GM18867 (cell line): ENCODE data around the gene AGBL4.

Experiments
- ATAC-seq: cut with Tn5 transposase; IDR thresholded peaks from one replicate; pipeline ENCODE4 v1.9.1; 2021; ENCODE audit warnings: mild to moderate bottlenecking, moderate library complexity; ENCODE audit not compliant: unreplicated experiment

The AGBL4 gene

DNA sequence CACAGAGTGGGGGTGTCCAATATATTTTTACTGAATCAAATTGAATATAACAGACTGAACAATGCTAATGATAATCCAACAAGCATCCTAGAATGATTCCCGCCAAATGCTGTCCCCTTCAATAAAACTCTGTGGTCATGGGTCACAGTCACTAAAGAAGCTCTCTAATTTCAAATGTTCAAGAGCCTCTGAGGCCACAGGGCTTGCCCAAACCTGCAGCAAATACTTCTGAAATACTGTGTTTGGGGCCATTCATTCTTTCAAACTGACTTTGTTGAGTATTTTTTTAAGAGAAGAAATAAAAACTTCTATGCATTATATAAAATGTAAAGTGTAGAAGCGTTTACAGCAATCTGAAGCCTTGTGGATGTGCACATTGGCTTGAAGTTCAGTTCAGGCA lies 1239.5 kb downstream of the AGBL4 start:
- ATAC-seq = no peak

DNA sequence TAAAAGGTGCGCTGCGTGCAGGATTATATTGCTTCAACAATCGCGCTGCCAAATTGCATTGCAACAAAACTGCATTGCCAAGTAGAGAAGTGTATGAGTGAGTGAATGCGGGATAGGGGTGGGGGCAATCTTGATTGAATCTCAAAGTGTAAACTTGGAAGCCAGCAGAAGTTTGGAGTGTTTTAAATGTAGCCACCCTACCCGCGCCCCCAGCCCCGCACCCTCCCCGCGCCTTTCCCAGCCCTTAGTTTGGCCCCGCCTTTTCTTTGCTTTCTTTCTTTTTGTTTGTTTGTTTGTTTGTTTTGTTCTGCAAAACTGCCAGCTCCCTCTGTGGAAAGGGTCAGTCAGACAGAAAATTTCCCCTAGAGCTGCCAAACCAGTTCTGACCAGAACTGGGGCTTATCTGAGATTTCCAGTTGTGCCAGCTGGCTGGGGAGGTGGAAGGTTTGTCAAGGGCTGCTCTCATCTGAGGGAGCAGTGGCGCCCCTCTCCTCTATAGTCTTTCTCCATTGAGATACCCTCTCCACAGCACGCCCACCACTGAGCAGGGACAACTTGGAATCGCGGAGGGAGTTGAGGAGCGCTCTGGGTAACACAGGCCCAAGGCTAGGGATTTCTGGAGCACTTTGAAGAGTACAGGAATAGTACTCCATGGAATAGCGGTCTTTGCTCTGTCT lies 1246.4 kb downstream of the AGBL4 start:
- no peak for ATAC-seq

DNA sequence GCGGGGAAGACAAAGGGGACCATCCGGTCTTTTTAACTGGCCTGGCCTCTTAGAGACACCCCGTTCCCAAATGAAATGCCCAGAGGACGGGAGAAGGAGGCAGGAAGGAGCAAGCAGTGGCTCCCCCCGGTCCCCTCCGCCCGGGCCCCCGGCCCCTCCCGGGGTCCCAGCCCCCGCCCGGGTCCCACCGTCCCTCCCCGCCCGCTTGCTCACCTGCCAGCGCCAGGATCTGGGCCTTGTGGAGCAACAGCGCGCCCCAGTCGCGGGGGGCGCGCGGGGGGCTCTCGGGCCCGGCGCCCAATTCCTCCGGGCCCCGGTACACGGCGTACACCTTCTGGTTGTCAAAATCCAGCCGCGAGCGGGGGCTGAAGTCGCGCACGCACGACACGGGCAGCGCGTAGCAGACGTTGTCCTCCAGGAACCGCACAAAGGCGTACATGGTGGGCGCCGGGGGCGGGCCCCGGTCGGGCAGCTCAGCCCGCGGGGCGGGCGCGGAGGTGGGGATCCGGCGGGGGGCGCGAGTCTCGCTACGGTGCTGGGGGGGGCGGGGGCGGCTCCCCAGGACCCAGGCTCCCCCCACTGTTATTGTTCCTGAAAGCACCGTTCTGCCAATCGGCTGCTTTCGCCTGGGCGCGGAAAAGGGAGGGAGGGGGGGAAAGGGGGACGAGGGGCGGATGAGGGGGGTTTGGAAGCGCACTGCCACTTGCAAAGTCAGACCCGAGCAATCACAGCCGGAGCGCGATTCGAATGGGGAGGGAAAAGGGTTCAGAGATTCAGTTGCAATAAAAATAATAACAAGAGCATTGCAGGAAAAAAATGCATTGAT lies 1247.1 kb downstream of the AGBL4 start, which contains the start of gene BEND5:
TSS of gene BEND5 (minus strand) at position 499 of the 826 bp plus-strand sequence. CDS start at position 439, 60 bp downstream.
- no peak for ATAC-seq

DNA sequence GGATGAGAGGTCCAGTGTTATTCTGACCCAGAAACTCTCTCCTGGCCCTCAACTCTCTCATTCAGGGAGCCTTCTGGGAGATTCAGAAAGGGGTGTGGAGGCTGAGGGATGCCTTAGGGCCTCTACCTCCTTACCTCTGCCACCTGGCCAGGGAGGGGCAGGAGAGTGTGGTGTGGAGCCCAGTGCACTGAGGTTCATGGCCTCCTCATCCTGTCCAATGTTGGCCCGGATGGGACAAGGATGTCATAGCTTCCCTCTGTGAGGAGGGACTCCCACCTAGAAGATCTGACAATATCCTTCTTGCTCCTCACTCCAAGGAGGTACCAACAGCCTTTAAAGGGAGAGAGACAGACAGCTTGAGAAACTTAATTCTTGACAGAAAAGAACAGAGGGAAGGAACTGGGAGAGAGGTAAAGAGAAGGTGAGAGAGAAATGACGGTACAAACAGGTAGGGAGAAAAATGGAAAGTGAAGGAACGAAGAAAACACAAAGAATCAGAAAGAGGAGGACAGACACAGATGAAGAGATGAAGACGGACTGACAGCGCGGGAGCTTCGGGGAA lies 1247.8 kb downstream of the AGBL4 start:
- no peak for ATAC-seq

DNA sequence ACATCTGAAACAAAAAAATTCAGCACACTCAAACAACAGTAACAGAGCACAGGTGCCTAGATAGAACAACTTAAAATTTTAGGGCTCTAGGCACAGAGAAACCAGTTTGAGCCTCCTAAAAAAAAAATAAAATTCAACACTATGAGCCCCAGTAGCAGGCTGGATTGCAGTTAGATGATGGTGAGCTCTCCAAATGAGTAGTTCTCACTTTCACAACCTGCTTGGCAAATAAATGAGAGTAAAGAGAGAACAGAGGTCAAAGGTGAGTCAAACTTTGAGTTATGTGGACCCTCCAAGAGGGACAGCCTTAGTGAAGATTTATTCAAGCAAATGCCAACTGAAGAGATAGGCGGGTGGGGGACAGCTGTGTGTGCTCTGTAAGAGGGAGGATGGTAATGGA lies 1250.6 kb downstream of the AGBL4 start:
- ATAC-seq = peak; percentile 69

DNA sequence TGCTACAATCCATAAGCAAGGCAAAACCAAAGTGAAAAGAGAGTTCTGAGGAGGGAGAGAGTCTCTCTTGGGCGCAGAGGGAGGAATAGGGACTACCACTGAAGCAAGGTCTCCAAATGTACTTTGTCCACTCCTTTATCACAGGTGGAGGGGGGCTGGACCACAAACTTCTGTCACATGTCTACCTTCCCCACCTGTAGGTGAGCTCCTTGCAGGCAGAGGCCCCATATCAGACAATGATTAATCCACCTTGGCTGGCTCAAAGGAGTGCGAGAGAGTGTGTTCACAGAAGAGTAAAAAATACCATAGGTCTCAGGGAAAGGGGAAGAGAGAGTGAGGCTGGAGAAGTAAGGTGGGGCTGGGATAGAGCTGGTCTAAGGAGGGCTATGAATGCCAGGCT lies 1251.5 kb downstream of the AGBL4 start:
- ATAC-seq = no peak

DNA sequence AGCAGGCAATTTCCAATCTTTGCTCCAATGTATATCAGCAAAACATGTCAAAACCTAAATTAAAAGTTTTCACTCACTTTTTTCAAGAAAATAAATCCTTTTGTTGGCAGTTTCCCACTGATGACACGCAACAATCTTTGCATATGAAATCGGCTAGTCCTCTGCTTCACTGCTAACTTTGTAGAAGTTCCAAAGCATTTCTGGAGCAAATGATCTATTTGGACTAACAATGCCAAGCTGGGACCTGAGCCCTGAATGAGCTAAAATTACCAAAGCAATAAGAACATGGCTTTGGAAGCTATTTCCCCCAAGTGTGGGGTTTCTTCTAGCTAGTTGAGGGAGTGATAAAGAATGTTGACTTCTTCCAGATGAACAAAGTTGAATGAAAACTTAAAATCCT lies 1252.2 kb downstream of the AGBL4 start:
- no peak for ATAC-seq

DNA sequence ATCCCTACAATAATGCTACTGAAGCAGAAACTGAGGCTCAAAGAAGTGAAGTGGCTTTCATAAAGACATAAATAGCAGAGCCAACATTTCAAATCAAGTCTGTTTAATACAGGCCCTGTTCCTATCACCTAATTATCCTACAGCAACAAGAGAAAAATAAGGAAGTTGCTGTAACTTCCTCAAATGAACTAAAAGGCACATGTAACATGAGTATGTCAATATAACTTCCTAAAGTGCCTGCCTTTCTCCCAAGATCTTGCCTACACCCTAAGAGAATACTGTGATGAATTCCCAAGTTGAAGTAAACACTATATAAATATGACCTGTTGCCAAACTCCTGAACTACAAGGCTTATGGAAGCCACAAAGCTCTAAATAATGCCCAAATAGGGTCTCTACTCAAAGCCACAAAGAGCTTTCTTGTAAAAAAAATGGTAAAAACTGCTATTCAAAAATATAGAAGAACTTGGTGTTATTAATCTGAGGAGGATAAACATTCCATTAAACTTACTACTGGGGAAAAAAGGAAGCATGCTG lies 1255.7 kb downstream of the AGBL4 start:
- no peak for ATAC-seq

DNA sequence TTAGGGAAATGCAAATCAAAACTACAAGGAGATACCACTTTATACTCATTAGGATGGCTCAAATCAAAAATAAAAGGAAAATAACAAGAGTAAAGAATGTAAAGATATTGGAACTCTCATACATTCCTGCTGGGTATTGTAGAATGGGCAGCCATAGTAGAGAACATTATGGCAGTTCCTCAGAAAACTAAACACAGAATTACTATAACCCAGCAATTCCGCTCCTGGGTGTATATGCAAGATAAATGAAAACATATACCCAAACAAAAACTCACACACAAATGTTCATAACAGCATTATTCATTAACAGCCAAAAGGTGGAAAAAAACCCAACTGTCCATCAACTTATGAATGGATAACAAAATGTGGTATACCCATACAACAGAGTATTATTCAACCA lies 1258.4 kb downstream of the AGBL4 start:
- no peak for ATAC-seq

DNA sequence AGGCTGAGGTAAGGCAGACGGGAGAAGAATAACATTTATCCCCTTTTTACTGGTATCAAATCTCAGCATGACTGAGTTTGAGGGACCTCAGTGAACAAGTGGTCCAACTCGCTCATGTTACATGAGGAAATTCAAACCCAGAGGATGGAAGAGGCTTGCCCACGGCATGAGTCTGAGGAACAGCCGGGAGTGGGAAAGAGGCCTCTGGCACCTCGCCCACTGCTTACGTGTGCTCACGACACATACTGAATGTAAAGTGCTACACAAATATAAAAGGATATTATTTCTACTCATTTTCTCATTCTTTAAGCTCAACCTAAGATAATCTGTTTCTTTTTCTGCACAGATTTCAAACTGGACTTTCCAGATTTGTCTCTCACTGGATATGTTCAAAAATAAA lies 1261.8 kb downstream of the AGBL4 start:
- no peak for ATAC-seq

DNA sequence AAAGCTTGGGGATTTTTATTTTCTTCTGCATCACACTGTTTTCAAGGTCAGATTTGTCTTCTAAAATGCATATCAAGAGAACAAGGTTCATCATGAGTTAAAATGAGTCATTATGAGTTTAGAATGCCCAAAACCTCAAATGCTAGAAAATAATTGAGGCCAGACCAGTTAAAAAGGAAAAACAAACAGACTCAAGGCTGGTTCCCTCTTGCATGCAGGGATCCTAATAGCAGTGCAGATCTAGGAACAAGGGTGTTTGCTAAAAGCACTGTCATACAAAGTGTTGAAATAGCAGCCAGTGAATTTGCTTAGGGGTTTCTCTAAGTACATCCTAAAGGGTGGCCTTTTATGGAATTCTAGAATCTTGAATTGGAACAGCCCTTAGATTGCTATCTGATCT lies 1262.3 kb downstream of the AGBL4 start:
- no peak for ATAC-seq

DNA sequence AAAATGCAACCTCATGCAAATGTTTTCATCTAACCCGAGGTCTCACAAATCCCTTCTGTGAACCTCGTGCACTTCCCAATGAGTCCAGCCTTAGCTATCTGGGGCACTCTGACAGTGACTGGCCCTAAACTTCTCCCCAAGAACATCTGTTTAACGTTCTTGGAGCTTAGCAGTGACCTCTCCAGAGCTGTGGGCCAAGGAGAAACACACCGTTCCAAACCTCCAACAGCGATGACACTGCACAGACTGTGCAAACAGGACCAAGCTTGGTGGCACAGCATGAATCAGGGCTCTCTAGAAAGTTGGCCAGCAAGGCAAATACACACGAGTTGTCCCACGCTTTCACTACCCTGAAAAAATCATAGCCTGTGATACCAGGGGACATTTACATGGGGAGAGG lies 1262.9 kb downstream of the AGBL4 start:
- no peak for ATAC-seq

DNA sequence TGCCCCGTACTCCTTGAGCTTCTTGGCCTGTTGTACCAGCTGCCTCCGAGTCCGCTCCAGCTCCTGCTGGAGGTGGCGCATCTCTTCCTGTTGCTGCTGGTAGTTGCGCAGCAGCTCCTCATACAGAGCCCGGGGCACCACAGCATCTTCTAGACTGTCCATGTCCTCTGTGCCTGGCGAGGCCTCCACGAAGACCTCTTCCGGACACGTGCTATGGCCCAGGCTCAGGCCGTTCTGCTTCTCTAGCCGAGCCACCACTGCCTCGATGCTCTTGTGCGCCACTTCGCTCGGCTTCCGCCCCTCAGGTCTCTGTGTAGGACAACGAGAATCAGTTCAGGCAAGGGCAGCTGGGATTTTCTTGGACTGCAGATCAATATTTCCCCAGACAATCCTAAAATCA lies 1264.8 kb downstream of the AGBL4 start:
- ATAC-seq = no peak

DNA sequence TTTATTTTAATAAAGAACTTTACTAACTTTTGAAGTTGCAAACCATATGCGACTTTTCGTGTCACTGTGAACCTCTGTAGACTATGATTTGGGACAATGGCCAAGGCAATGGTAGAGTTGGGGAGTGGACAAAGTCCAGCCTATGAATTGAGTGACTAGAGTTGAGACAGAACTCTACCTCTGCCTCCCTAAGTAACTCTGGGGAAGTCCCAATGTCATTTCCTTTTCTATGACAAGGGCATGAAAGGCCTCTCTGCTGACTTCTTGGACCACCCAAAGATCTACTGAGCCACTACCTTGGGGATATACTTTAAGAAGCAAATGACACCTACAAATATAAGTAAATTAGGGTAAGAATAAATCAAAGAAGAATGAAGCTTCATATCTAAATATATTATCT lies 1266.4 kb downstream of the AGBL4 start:
- ATAC-seq = no peak

DNA sequence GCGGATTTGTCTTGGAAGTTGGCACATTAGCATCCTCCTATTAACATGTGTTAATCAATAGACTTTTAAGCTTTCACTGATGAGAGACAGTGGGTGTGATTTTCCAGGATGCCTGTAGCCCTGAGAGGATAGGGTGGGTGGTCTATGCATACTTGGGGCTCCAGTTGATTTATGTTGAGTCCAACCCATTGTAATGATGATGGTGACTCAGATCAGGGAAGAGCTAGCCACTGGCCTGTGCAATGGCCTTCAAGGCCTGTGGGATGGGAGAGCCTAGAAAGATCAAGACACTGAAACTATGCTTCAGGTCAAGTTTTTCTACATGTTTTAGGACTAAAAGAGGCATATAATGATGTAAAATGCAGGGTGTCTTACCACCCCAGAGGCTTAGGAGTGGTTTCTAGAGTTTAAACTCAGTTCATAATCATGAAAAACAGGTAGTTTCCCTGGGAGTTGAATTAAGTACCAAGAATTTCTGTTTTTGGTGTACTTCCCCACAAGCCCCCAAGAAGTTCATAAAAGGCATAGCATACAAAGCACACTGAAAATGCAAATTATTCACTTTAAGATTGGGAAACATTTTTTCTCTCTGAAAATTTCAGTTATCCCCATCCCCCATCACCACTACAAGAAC lies 1267.0 kb downstream of the AGBL4 start:
- no peak for ATAC-seq

DNA sequence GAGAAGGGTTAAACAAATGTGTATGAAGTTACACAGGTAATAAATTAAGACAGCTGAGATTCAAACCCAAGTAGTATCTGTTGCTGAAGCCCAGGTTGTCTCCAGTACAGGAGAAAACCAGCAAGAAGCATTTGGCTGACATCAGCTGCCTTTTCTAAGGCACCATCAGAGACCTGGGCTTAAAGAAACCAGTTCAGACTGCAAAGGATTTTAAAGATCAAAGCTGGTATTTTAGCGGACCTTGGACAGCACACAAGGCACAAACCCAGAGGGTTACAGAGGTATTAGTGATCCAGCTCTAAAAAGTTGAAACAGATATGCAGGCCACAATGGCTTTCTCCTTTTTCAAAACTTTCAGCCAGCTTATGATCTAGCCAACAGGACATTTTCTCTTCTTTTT lies 1270.5 kb downstream of the AGBL4 start:
- no peak for ATAC-seq

DNA sequence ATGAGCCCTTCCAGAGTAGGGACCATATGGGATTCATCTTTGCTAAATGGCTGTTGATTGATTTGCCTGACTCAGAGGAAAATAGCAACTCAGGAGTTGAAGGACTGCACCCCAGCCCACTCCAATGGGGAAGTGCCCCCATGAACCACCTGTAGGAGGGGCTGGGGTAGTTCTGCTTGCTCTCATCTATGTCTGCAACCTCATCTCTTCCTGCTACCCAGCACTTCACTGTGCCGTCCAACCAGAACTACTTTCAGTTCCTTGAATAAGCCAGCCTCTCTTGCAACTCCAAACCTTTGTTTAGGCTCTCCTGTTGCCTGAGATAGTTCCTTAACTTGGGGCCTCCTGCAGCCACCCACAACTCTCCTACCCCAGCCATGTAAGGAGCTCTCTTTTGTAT lies 1273.6 kb downstream of the AGBL4 start:
- peak; percentile 73 for ATAC-seq

DNA sequence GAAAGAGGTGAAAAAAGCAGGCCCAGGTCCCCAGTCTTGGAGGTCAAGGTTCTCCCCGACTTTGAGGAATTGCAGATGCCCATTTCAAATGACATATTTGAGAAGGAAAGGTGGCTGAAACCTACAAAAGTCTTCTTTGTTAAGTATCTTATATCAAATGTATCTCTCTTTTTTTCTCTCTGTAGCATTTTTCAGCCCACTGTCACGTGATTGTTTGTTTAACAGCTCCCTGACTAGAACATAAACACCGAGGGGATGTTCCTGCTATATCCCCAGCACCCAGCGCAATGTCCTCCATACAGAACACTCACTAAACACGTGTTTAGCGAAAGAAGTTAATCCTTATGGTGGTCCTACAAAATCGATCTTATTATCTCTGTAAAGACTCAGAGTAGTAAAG lies 1274.7 kb downstream of the AGBL4 start:
- no peak for ATAC-seq

DNA sequence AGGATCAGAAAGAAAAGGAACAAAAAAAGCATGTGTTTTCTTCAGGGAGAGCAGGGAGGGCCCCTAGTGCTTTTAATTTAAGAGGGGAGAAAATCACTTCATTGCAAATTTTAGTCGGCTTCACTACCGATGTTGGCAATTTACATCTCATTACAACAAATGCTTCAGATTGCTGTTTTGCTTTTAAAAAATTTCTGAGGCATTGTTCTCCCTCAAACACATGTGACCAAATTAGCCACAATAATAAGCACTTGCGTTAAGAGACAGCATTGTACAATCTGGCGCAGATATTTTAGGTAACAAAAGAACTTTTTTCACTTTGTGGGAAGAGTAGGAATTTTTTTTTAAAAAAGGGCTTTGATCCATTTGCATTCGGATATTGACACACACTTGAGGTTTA lies 1276.8 kb downstream of the AGBL4 start:
- no peak for ATAC-seq

DNA sequence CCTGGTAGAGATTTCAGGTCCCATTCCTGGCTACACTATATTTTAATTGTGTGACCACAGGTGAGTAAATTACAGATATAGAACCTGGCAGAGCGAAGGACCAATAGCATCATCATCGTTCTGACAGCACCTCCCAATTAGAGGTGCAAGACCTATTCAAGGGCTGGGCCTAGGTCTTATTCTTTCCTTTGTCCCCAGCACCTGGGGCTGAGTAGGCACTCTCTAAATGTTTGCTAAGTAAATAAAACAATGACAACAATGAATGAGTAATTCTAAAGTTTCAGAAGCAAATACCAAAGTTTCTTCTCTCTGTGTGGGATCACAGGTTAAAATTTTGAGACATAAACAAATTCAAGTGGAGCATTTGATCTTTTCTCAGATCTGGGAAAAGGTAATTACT lies 1279.7 kb downstream of the AGBL4 start:
- no peak for ATAC-seq

DNA sequence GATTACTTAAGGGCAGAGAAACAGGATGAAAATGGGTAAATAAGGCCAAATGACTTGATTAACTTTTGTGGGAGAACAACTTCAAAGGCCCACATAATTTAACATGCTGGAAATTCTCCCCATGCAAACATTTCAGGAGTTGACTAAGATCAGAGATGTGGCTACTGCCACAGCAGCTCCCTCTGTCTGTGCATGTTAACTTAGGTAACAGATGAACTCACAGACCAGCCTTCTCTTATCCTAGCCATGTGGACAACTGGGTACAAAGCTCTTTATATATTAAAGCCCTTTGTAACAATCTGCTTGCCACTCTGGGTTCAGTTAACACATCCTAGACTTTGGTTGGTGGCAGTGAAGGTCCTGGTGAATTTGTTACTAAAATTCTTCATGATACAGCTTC lies 1280.3 kb downstream of the AGBL4 start:
- ATAC-seq = no peak
